ENCODE data around the gene C19orf73.
A peak's percentile ranks its signal among the peaks of the same experiment; 100 is the strongest.

Gene C19orf73

DNA sequence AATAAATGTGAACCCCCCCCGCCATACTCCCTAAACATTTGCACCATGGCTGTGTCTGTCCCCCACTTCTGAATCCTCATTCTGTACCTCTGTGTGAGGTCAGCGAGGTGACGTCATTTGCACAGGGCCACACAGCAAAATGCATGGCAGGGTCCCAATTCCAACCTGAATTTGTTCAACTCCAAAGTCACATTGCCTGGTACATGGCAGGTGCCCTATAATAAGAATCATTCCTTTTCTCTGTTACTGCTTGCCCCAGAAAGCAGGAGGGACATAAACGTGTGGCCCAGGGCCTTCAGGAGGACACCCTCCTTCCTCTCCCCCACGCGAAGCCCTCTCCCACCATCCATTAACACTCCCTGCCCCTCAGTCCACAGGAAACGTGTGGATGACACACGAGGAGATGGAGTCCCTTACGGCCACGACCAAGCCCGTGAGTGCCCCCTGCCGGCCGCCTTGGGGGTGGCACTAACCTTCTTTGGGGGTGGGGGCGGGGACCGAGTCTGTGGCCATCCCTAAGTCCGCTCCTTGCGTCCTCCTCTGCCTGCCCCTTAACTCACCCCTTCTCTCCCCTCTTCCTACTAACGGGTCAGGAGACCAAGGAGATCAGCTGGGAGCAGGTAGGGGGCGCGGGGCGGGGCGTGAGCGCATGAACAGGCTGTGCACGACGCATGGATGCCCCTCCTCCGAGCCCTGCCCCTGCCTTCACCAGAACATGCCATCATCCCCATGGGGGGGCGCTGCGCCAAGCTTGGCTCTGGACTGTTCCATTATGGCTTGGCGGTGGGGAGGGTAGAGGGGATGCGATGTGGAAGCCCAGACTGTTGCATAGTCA is 26.8 kb upstream of the C19orf73 start:
- ChIA-PET POLR2A (interaction anchor here (0.6 kb wide), 1 partner anchor 31 kb away, joined by 3 read pairs; no protein-coding TSS in a partner anchor), CTCF (interaction anchor here (0.7 to 3.7 kb wide), 33 partner anchors 10 to 167 kb away, joined by 3 to 36 read pairs (median 4); partner anchors contain the start of genes HRC, LIN7B and PPFIA3)
- H3K4me3 ChIP-seq (ENCODE audit: low read depth, low read length): peak overlapping the region; percentile 43
- DNase-seq (ENCODE audit: low read depth, low spot score): no peak
- TF ChIP-seq, protein P1, sequence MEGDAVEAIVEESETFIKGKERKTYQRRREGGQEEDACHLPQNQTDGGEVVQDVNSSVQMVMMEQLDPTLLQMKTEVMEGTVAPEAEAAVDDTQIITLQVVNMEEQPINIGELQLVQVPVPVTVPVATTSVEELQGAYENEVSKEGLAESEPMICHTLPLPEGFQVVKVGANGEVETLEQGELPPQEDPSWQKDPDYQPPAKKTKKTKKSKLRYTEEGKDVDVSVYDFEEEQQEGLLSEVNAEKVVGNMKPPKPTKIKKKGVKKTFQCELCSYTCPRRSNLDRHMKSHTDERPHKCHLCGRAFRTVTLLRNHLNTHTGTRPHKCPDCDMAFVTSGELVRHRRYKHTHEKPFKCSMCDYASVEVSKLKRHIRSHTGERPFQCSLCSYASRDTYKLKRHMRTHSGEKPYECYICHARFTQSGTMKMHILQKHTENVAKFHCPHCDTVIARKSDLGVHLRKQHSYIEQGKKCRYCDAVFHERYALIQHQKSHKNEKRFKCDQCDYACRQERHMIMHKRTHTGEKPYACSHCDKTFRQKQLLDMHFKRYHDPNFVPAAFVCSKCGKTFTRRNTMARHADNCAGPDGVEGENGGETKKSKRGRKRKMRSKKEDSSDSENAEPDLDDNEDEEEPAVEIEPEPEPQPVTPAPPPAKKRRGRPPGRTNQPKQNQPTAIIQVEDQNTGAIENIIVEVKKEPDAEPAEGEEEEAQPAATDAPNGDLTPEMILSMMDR (IDR thresholded peaks at IDR 0.05; ENCODE audit: insufficient read depth, low read length, missing control alignments): peak; percentile 91

DNA sequence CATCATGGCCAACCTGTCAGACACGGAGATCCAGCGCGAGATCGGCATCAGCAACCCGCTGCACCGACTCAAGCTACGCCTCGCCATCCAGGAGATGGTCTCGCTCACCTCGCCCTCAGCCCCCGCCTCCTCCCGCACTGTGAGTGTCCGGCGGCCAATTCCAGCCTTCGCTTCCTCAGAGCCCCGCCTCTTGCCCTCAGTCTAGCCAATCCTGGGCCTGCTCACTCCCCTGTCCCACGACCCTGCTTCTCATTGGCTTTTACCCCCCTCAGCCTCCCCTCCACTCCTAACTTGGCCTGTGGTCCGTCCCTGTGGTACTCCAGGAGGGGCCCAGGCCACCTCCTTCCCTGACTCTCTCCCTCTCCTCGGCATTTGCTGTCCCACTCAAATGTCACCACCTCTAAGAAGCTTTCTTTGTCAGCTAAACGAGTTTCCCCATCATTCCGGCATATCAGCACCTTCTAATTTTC is 24.0 kb upstream of the C19orf73 start:
- CTCF ChIA-PET: interaction anchor here (0.7 to 1.3 kb wide), 5 partner anchors 17 to 169 kb away, joined by 3 to 9 read pairs (median 4); no protein-coding TSS in a partner anchor
- peak; percentile 56 for DNase-seq (ENCODE audit: low read depth, low spot score)
- TF ChIP-seq, protein P1 (IDR thresholded peaks at IDR 0.05; ENCODE audit: insufficient read depth, low read length, missing control alignments): no peak
- POLR2A ChIA-PET: no interaction called here
- peak overlapping the region; percentile 95 for H3K4me3 ChIP-seq (ENCODE audit: low read depth, low read length)

DNA sequence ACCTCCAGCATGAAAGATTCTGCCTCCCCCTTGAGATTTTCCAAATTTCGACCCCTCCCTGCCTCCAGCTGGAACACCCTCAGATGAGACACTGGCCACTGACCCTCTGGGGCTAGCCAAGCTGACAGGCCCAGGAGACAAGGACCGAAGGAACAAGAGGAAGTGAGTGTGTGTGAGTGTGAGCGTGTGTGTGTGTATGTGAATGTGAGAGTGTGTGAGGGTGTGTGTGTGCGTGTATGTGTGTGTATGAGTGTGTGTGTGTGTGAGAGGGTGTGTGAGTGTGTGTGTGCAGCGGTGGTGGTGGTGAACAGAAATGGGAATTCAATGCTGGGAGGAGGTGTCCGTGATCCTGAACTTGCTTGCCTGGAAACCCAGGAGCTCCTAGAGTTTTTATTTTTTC is 22.4 kb upstream of the C19orf73 start:
- ChIA-PET CTCF (interaction anchor here (0.7 to 1.1 kb wide), 2 partner anchors 16 to 35 kb away, joined by 3 read pairs; no protein-coding TSS in a partner anchor), POLR2A (no interaction called here)

DNA sequence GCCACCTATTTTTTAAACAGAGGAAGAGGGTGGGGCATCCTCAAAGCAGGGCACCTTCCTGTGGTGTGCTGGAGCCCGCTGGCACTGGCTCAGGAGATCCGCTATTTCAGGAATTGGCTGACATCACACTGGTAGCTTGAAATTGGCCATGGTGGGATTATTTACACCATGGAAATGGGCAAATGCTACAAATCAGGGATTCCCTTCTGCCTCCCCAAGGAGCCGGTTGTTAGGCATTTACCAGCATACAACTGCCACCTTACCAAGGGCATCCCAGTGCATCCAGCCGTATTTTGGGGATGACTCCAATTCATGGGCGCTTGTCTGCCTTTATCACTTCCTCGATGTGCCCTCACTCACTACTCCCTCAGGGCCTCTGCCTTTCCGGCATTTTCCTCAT is 22.0 kb upstream of the C19orf73 start:
- H3K4me3 ChIP-seq (ENCODE audit: low read depth, low read length): no peak overlapping the region
- POLR2A ChIA-PET: no interaction called here
- DNase-seq (ENCODE audit: low read depth, low spot score): no peak
- CTCF ChIA-PET: interaction anchor here (0.7 to 1.1 kb wide), 2 partner anchors 16 to 34 kb away, joined by 3 read pairs; no protein-coding TSS in a partner anchor
- TF ChIP-seq, protein P1 (IDR thresholded peaks at IDR 0.05; ENCODE audit: insufficient read depth, low read length, missing control alignments): no peak

More for the DNA sequence above, 22.4 kb upstream of the C19orf73 start:
- H3K4me3 ChIP-seq (ENCODE audit: low read depth, low read length): no peak overlapping the region
- TF ChIP-seq, protein P1 (IDR thresholded peaks at IDR 0.05; ENCODE audit: insufficient read depth, low read length, missing control alignments): no peak
- DNase-seq (ENCODE audit: low read depth, low spot score): no peak

DNA sequence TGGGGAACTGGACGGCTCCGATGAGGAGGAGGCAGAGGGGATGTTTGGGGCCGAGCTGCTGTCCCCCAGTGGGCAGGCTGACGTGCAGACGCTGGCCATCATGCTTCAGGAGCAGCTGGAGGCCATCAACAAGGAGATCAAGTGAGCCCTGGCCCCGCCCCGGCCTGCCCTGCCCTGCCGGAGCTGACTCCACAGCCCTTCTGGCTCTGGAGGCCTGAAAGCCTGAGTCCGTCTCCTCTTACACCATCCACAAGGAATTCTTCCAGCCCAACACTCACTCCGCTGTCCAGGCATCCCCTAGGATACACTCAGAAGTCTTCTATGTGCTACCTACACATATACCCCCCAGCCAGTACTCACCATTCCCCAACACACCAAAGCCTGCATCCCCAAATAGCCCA is 17.8 kb upstream of the C19orf73 start:
- CTCF ChIA-PET: interaction anchor here (3.0 kb wide), 1 partner anchor 9 kb away, joined by 36 read pairs; no protein-coding TSS in a partner anchor
- POLR2A ChIA-PET: interaction anchor here (0.6 kb wide), 1 partner anchor 32 kb away, joined by 3 read pairs; no protein-coding TSS in a partner anchor
- no peak overlapping the region for H3K4me3 ChIP-seq (ENCODE audit: low read depth, low read length)
- DNase-seq (ENCODE audit: low read depth, low spot score): no peak
- TF ChIP-seq, protein P1 (IDR thresholded peaks at IDR 0.05; ENCODE audit: insufficient read depth, low read length, missing control alignments): no peak

DNA sequence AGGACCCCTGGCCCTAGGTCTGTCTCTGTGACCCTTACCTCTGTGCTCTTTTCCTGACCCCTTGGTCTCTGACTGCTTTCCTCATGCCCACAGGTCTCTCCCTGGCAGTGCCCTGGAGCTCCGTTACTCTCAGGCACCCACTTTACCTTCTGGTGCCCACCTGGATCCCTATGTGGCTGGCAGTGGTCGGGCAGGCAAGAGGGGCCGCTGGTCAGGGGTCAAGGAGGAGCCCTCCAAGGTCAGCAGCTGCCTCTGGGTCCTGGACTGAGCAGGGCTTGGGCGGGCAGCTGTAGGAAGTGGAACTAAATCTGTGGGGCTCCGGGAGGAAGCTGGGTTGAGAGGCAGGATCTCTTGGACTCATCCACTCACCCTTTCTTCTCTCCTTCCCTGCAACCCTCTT is 16.7 kb upstream of the C19orf73 start:
- TF ChIP-seq, protein P1 (IDR thresholded peaks at IDR 0.05; ENCODE audit: insufficient read depth, low read length, missing control alignments): no peak
- H3K4me3 ChIP-seq (ENCODE audit: low read depth, low read length): no peak overlapping the region
- DNase-seq (ENCODE audit: low read depth, low spot score): no peak
- ChIA-PET POLR2A (no interaction called here), CTCF (interaction anchor here (3.0 kb wide), 1 partner anchor 10 kb away, joined by 36 read pairs; no protein-coding TSS in a partner anchor)

Measured in AG04449 (cell line).